ENCODE results near the gene ATP8A1. TPM values are rescaled to one million over a fixed set of nuclear protein-coding genes. Genes with fewer than 3 reads are reported as not detected.

ATP8A1 gene
- total RNA-seq, 1 experiment from 2014 or later = 0.80 TPM

GRCh38 chr4:42533042-42533441, 123.9 kb downstream of the ATP8A1 start:
- TF ChIP-seq REST (IDR thresholded peaks at IDR 0.05; ENCODE audit: insufficient read depth in 1 of 2, low read depth in 2 of 2, low read length in 1 of 2) (no peak), TCF7L2 (IDR thresholded peaks at IDR 0.05; ENCODE audit: low read depth, low read length) (no peak), SIN3A (IDR thresholded peaks at IDR 0.05; ENCODE audit: borderline replicate concordance, insufficient read depth, low read depth, low read length) (no peak), POLR2AphosphoS5 (IDR thresholded peaks at IDR 0.05; ENCODE audit: low read depth, low read length) (no peak), CTCF (IDR thresholded peaks at IDR 0.05) (no peak)
- DNase-seq (ENCODE audit: low read depth, low spot score) (no peak), ATAC-seq (no peak)
- intact Hi-C loops (cut with micrococcal nuclease; ENCODE audit: unreplicated experiment) (no loop called here), in situ Hi-C loops (cut with HindIII; ENCODE audit: low pct_unique_long_range_greater_than_20kb, low sequenced_read_pairs) (no loop called here)
- Histone ChIP-seq H3K4me3 (ENCODE audit: low read depth in 2 of 2, low read length in 2 of 2) (no peak overlapping the region), H3K27me3 (ENCODE audit: control insufficient read depth, insufficient read depth, low read length) (no peaks in the 10 kb centered on the region), H3K36me3 (ENCODE audit: control insufficient read depth, insufficient read depth, low read length) (no peaks in the 10 kb centered on the region), H3K27ac (ENCODE audit: low read length) (no peak overlapping the region), H3K4me1 (ENCODE audit: control insufficient read depth, insufficient read depth, low read length) (no peaks in the 10 kb centered on the region), H3K9me3 (ENCODE audit: control insufficient read depth, insufficient read depth, low read depth, low read length) (no peaks in the 10 kb centered on the region)
- CTCF ChIA-PET = no interaction called here
- no TSS peak for BruUV-seq (replicated peaks)
- POLR2A ChIA-PET = no interaction called here

GRCh38 chr4:42531341-42532030, 125.4 kb downstream of the ATP8A1 start:
- Histone ChIP-seq H3K4me1 (ENCODE audit: control insufficient read depth, insufficient read depth, low read length) (no peaks in the 10 kb centered on the region), H3K9me3 (ENCODE audit: control insufficient read depth, insufficient read depth, low read depth, low read length) (no peaks in the 10 kb centered on the region), H3K36me3 (ENCODE audit: control insufficient read depth, insufficient read depth, low read length) (no peaks in the 10 kb centered on the region), H3K27me3 (ENCODE audit: control insufficient read depth, insufficient read depth, low read length) (no peaks in the 10 kb centered on the region), H3K27ac (ENCODE audit: low read length) (no peak overlapping the region), H3K4me3 (ENCODE audit: low read depth in 2 of 2, low read length in 2 of 2) (no peak overlapping the region)
- DNase-seq (ENCODE audit: low read depth, low spot score) = no peak
- TF ChIP-seq TCF7L2 (IDR thresholded peaks at IDR 0.05; ENCODE audit: low read depth, low read length) = no peak
- TF ChIP-seq SIN3A (IDR thresholded peaks at IDR 0.05; ENCODE audit: borderline replicate concordance, insufficient read depth, low read depth, low read length) = no peak
- TF ChIP-seq POLR2AphosphoS5 (IDR thresholded peaks at IDR 0.05; ENCODE audit: low read depth, low read length) = no peak
- no peak for TF ChIP-seq CTCF (IDR thresholded peaks at IDR 0.05)
- TF ChIP-seq REST (IDR thresholded peaks at IDR 0.05; ENCODE audit: insufficient read depth in 1 of 2, low read depth in 2 of 2, low read length in 1 of 2) = no peak
- POLR2A ChIA-PET = no interaction called here
- CTCF ChIA-PET = no interaction called here
- ATAC-seq = no peak
- intact Hi-C loops (cut with micrococcal nuclease; ENCODE audit: unreplicated experiment) = no loop called here
- BruUV-seq (replicated peaks) = no TSS peak
- in situ Hi-C loops (cut with HindIII; ENCODE audit: low pct_unique_long_range_greater_than_20kb, low sequenced_read_pairs) = no loop called here
